Stimulated activated effector memory CD8-positive, alpha-beta T cell treated with anti-CD3 and anti-CD28 coated beads, Interleukin-12 subunit alpha, Interleukin-12 subunit beta, amount 100 ng/mL, for 72 hours (primary cell): ENCODE data around the gene MAB21L1.

Experiments
- ATAC-seq: fragments of 150-1000 bp; cut with Tn5 transposase; 2 replicates; pipeline ENCODE4 v1.10.0; 2021
- DNase-seq, 2 donors: peaks; one replicate each; pipeline ENCODE4 v3.0.0; 2021 to 2022; ENCODE audit warnings: low spot score in 2 of 2
- H3K27ac Mint-ChIP-seq: one replicate; pipeline ENCODE4 v1.8.0; 2022; ENCODE audit warnings: mild to moderate bottlenecking, mixed read lengths
- H3K36me3 Mint-ChIP-seq: one replicate; pipeline ENCODE4 v1.8.0; 2022; ENCODE audit warnings: mild to moderate bottlenecking, mixed read lengths
- H3K4me1 Mint-ChIP-seq: one replicate; pipeline ENCODE4 v1.8.0; 2022; ENCODE audit warnings: mixed read lengths
- H3K4me3 Mint-ChIP-seq: one replicate; pipeline ENCODE4 v1.8.0; 2022; ENCODE audit warnings: mild to moderate bottlenecking, mixed read lengths
- H3K9me3 Mint-ChIP-seq: one replicate; pipeline ENCODE4 v1.8.0; 2022; ENCODE audit warnings: mixed read lengths

The MAB21L1 gene

GRCh38 chr13:35472323-35472881, 4.1 kb downstream of the MAB21L1 start:
- peaks cover 5% of the 10 kb centered on the region for H3K9me3 Mint-ChIP-seq
- no peak for DNase-seq
- H3K4me3 Mint-ChIP-seq, result no peak overlapping the region
- ATAC-seq, result no peak
- no peak overlapping the region for H3K27ac Mint-ChIP-seq
- H3K36me3 Mint-ChIP-seq, result no peaks in the 10 kb centered on the region
- H3K4me1 Mint-ChIP-seq, result peaks cover 14% of the 10 kb centered on the region

- no peak overlapping the region for H3K4me3 Mint-ChIP-seq
- no peak overlapping the region for H3K27ac Mint-ChIP-seq
- no peaks in the 10 kb centered on the region for H3K36me3 Mint-ChIP-seq
- no peak for DNase-seq
- H3K9me3 Mint-ChIP-seq, result peaks cover 7% of the 10 kb centered on the region
- no peak for ATAC-seq
- H3K4me1 Mint-ChIP-seq, result peaks cover 14% of the 10 kb centered on the region
These were observed 4.7 kb downstream of the MAB21L1 start for GRCh38 chr13:35471706-35472322.

- ATAC-seq (no peak), DNase-seq (no peak)
- Mint-ChIP-seq H3K4me1 (peaks cover 6% of the 10 kb centered on the region), H3K36me3 (no peaks in the 10 kb centered on the region), H3K4me3 (no peak overlapping the region), H3K9me3 (peaks cover 8% of the 10 kb centered on the region), H3K27ac (no peak overlapping the region)
These were observed 5.5 kb downstream of the MAB21L1 start for GRCh38 chr13:35470671-35471661.

- no peak for ATAC-seq
- DNase-seq, result no peak
- Mint-ChIP-seq H3K4me1 (no peaks in the 10 kb centered on the region), H3K9me3 (peaks cover 8% of the 10 kb centered on the region), H3K4me3 (no peak overlapping the region), H3K27ac (no peak overlapping the region), H3K36me3 (no peaks in the 10 kb centered on the region)
These were observed 6.5 kb downstream of the MAB21L1 start for GRCh38 chr13:35469806-35470525.

GRCh38 chr13:35468195-35468594, 8.3 kb downstream of the MAB21L1 start:
- no peak overlapping the region for H3K4me3 Mint-ChIP-seq
- peaks cover 8% of the 10 kb centered on the region for H3K9me3 Mint-ChIP-seq
- ATAC-seq (no peak), DNase-seq (no peak)
- H3K4me1 Mint-ChIP-seq, result no peaks in the 10 kb centered on the region
- H3K36me3 Mint-ChIP-seq, result no peaks in the 10 kb centered on the region
- H3K27ac Mint-ChIP-seq, result no peak overlapping the region

- ATAC-seq (no peak), DNase-seq (no peak)
- no peaks in the 10 kb centered on the region for H3K4me1 Mint-ChIP-seq
- peaks cover 20% of the 10 kb centered on the region for H3K9me3 Mint-ChIP-seq
- no peak overlapping the region for H3K27ac Mint-ChIP-seq
- H3K4me3 Mint-ChIP-seq, result no peak overlapping the region
- H3K36me3 Mint-ChIP-seq, result no peaks in the 10 kb centered on the region
These were observed 11.1 kb downstream of the MAB21L1 start for GRCh38 chr13:35465371-35465770.

GRCh38 chr13:35460061-35460460, 16.4 kb downstream of the MAB21L1 start:
- DNase-seq, result no peak
- H3K9me3 Mint-ChIP-seq, result peaks cover 21% of the 10 kb centered on the region
- H3K36me3 Mint-ChIP-seq, result no peaks in the 10 kb centered on the region
- ATAC-seq, result no peak
- H3K4me1 Mint-ChIP-seq, result no peaks in the 10 kb centered on the region
- no peak overlapping the region for H3K4me3 Mint-ChIP-seq
- H3K27ac Mint-ChIP-seq, result no peak overlapping the region

- H3K36me3 Mint-ChIP-seq, result no peaks in the 10 kb centered on the region
- no peak overlapping the region for H3K4me3 Mint-ChIP-seq
- no peak overlapping the region for H3K27ac Mint-ChIP-seq
- DNase-seq, result no peak
- H3K9me3 Mint-ChIP-seq, result peaks cover 10% of the 10 kb centered on the region
- H3K4me1 Mint-ChIP-seq, result no peaks in the 10 kb centered on the region
- no peak for ATAC-seq
These were observed 19.2 kb downstream of the MAB21L1 start for GRCh38 chr13:35457258-35457657.

GRCh38 chr13:35455022-35455421, 21.5 kb downstream of the MAB21L1 start:
- Mint-ChIP-seq H3K36me3 (no peaks in the 10 kb centered on the region), H3K9me3 (peaks cover 5% of the 10 kb centered on the region), H3K4me3 (no peak overlapping the region), H3K27ac (no peak overlapping the region), H3K4me1 (no peaks in the 10 kb centered on the region)
- ATAC-seq (no peak), DNase-seq (no peak)

- Mint-ChIP-seq H3K9me3 (peaks cover 7% of the 10 kb centered on the region), H3K4me3 (no peak overlapping the region), H3K4me1 (no peaks in the 10 kb centered on the region), H3K36me3 (no peaks in the 10 kb centered on the region), H3K27ac (no peak overlapping the region)
- no peak for DNase-seq
- no peak for ATAC-seq
These were observed 26.7 kb downstream of the MAB21L1 start for GRCh38 chr13:35449821-35450220.

GRCh38 chr13:35448465-35448864, 28.0 kb downstream of the MAB21L1 start:
- no peaks in the 10 kb centered on the region for H3K4me1 Mint-ChIP-seq

More at GRCh38 chr13:35448465-35448864, 28.0 kb downstream of the MAB21L1 start:
- H3K4me3 Mint-ChIP-seq, result no peak overlapping the region
- no peaks in the 10 kb centered on the region for H3K36me3 Mint-ChIP-seq
- DNase-seq (no peak), ATAC-seq (no peak)
- no peak overlapping the region for H3K27ac Mint-ChIP-seq
- H3K9me3 Mint-ChIP-seq, result peaks cover 7% of the 10 kb centered on the region
